GM10248 (cell line): ENCODE results near the gene SRRM4.

Experiments used
- CTCF ChIA-PET: fragments of 300-600 bp; sonication (Branson Sonifier 250); formaldehyde crosslinking; extraction: SDS; loops from one replicate; lab custom pipeline; 2021; ENCODE audit warnings: antibody characterized with exemption; lab: Yijun Ruan, JAX
- POLR2A ChIA-PET: fragments of 350-650 bp; sonication (Branson Sonifier 250); formaldehyde crosslinking; extraction: SDS; loops from one replicate; lab custom pipeline; 2020; ENCODE audit warnings: antibody characterized with exemption; lab: Yijun Ruan, JAX
- DNase-seq: peaks from one replicate; pipeline ENCODE4 v3.0.0; 2012; ENCODE audit errors: extremely low spot score
- TF ChIP-seq, protein P1 (sequence below): IDR thresholded peaks from 2 replicates; pipeline ENCODE4 v1.5.1; 2012; ENCODE audit warnings: mild to moderate bottlenecking, low read depth; ENCODE audit errors: extremely low read depth, missing control alignments, control extremely low read depth

Gene SRRM4

DNA sequence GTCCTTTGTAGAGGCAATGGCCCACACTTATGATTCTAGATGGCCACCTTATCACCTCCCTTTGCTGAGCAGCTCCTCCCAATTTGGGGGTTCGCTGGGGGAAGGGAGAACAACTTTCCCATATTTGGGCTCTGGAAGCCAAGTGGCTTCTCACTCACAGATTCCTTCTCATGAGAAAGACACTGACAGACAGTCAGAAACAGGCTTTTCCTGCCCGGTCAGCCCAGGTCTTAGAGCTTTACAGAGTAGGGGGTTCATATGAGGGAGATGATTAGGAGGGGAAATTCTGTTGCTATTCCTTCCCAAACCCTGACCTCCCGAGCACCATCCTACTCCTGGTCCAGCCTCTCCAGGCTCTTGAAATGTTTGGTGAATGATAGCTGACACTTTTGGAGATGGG is 137.3 kb downstream of the SRRM4 start:
- CTCF ChIA-PET, result interaction anchor here (2.9 kb wide), 1 partner anchor 295 kb away, joined by 10 read pairs; no protein-coding TSS in a partner anchor
- no peak for DNase-seq
- POLR2A ChIA-PET, result no interaction called here
- TF ChIP-seq, protein P1, sequence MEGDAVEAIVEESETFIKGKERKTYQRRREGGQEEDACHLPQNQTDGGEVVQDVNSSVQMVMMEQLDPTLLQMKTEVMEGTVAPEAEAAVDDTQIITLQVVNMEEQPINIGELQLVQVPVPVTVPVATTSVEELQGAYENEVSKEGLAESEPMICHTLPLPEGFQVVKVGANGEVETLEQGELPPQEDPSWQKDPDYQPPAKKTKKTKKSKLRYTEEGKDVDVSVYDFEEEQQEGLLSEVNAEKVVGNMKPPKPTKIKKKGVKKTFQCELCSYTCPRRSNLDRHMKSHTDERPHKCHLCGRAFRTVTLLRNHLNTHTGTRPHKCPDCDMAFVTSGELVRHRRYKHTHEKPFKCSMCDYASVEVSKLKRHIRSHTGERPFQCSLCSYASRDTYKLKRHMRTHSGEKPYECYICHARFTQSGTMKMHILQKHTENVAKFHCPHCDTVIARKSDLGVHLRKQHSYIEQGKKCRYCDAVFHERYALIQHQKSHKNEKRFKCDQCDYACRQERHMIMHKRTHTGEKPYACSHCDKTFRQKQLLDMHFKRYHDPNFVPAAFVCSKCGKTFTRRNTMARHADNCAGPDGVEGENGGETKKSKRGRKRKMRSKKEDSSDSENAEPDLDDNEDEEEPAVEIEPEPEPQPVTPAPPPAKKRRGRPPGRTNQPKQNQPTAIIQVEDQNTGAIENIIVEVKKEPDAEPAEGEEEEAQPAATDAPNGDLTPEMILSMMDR, result no peak

DNA sequence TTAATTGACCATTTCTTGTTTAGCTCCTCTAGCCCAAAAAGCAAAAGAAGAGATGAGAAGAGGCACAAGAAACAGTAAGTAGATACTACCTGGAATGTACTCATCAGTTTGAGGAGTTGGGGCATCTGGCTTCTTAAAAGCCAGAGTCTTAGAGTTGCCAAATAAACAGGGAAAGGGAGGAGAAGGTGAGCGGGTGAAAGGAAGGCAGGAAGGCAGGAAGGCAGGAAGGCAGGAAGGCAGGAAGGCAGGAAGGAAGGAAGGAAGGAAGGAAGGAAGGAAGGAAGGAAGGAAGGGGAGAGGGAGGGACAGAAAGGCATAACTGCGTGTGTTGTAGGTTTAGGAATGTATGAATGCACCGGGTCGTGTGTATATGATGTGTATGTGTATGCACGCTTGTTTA is 140.7 kb downstream of the SRRM4 start:
- CTCF ChIA-PET, result interaction anchor here (1.3 kb wide), 1 partner anchor 9 kb away, joined by 3 read pairs; no protein-coding TSS in a partner anchor
- POLR2A ChIA-PET, result no interaction called here
- no peak for DNase-seq
- TF ChIP-seq, protein P1, result no peak

DNA sequence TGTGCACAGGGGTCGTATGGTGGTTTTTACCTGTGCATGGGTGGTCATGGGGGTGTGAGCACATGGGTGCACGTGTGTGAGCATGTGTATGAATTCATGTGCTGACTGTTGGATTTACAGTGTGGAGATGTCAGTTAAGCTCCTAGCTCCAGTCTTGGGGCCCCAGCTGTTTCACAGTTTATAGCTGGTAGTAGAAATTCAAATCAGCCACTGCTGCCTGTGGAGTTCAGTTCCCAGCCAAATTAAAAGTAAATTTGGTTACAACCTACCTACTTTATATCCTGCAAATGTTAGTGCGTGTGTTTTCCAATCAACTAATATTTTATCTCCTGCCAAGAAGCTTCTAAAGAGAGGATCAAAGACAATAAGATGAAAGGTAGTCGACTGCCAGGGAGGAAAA is 141.4 kb downstream of the SRRM4 start:
- DNase-seq, result no peak
- TF ChIP-seq, protein P1, result no peak
- POLR2A ChIA-PET, result no interaction called here
- CTCF ChIA-PET, result no interaction called here

DNA sequence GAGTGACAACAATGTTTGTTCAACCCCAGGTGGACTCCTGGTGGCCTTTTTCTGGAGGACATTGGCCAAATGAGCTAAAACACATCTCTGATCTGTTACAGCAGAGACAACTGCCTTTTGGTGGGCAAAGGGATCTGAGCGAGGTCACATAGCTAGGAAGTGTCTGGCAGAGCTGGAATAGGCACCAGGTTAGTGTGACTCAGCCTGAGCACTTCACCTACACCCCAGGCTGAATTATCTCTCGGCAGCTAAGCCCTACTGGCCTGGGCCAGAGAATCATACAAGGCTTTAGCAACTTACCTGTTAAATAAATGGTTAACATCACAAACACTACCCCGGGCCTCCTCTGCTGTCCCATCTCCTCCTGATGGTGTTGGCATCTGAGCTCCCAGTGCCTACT is 147.2 kb downstream of the SRRM4 start:
- CTCF ChIA-PET, result interaction anchor here (0.8 kb wide), 1 partner anchor 14 kb away, joined by 3 read pairs; no protein-coding TSS in a partner anchor
- TF ChIP-seq, protein P1, result no peak
- no peak for DNase-seq
- POLR2A ChIA-PET, result no interaction called here

DNA sequence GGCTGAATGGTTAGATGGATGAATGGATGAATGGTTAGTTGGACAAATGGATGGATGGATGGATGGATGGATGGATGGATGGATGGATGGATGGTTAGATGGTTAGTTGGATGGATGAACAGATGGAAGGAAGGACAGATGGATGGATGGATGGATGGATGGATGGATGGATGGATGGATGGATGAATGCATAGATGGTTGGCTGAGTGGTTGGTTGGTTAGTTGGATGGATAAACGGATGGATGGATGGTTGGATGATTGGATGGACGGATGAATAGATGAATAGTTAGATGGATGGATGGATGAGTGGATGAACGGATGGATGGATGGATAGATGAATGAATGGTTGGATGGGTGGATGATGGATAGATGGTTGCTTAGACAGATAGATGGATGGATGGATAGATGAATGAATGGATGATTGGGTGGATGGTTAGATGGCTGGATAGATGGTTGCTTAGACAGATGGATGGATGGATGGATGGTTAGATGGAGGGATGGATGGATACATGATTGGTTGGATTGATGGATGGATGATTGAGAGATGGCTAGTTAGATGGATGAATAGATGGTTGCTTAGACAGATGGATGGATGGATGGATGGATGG is 148.6 kb downstream of the SRRM4 start:
- ChIA-PET POLR2A (no interaction called here), CTCF (no interaction called here)
- DNase-seq, result no peak
- TF ChIP-seq, protein P1, result no peak

DNA sequence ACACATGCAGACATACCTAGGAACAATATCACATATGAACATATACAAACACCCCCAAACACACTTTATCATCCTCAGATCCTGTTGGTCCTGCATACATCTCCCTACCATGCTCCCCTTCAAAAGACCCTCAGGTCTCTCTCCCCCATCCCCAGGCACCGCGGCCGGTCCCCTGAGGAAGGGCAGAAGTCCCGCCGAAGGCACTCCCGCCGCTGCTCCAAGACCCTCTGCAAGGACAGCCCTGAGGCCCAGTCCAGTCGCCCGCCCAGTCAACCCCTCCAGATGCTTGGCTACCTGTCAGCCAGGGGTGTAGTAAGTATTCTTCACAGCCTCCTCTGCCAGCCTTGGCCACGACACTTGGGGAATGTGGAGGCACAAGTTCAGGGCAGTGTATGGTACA is 149.2 kb downstream of the SRRM4 start:
- DNase-seq, result no peak
- TF ChIP-seq, protein P1, result no peak
- ChIA-PET CTCF (interaction anchor here (2.1 kb wide), 1 partner anchor 314 kb away, joined by 5 read pairs; no protein-coding TSS in a partner anchor), POLR2A (no interaction called here)
